IPS DF 4.7 (cell line): ENCODE measurements around the gene KCNA5.

Experiments used
- DNase-seq: peaks from one replicate; pipeline ENCODE4 v3.0.0-alpha.2; 2013; ENCODE audit warnings: low spot score; ENCODE audit errors: extremely low read depth

Gene KCNA5

DNA sequence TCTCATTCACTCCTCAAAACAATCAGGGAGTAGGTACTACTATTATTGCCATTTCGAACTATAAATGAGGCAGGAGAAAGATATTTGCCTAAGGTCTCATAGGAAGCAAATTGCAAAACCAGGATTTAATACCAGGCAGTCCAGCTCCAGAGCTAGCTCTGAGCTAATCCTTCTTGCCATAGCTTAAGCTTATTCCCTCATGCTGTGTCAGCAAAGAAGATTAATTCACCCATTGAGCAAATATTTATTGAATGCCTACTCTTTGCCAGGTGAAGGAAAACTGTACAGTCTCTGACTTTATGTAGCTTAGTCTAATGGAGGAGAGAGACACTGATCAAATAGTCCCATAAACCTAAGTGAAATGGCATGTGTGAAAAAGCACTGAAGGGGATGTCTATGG is 19.5 kb downstream of the KCNA5 start:
- no peak for DNase-seq

DNA sequence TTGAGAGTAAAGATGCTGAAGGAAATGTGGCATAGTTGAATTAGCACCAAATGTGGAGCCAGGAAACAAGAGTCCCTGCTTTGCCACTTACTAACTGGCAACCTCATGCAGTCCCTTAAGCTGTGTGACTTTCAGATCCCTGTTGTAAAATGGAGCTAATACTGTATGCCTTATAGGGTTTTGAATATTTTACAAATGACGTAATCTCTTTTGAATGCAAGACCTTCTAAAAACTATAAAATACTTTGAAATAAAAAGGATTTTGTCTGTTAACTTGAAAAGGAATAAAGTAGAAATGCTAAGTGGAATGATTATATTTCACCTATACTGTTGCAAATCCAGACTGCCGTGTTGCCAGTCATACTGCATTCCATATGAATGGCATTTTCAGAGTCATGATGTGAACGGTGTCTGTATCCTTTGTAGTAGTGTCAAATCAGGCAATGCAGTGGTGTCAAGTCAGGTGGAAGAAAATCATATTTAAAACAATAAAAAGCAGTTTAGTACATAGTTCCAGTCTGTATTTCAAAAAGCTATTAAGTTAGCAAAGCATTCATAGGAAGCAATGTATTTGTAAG is 21.3 kb downstream of the KCNA5 start:
- no peak for DNase-seq

GRCh38 chr12:5066251-5066650 is 22.6 kb downstream of the KCNA5 start:
- no peak for DNase-seq

DNA sequence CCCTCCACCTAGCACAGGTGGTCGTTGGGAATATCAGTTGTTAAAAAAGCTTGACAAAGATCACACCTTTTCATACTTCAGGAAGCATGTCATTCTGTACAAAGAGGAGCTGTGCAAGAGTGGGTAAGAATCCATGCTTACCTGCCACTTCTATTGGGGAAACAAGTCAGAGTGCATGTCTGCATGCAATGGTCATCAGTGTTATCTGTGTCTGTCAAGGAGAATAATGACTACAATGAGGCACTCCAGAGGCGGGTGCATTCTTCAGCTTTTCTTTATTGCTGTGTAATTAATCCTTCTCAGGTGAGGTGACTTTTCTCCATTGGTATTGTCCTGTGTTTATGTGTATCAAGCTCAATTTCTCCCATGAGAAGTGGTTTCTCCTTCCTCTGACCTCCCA is 24.4 kb downstream of the KCNA5 start:
- no peak for DNase-seq

DNA sequence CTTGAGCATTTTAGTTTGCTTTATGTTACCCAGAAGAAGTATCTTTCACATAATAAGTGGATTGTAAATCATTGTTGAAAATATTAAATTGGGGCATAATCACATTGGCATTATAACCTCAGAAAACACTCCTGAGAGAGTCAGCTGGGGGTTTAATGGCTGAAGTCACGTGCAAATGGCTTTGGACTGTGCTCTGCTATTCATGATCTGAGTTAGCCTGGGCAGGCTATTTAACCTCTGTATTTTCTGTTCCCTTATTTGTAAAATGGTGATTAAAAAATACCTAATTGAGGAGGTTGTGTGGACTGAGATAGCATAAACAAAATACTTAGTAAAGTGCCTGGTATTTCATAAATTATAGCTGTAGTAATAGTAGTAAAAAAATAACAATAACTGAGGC is 24.9 kb downstream of the KCNA5 start:
- DNase-seq = no peak

DNA sequence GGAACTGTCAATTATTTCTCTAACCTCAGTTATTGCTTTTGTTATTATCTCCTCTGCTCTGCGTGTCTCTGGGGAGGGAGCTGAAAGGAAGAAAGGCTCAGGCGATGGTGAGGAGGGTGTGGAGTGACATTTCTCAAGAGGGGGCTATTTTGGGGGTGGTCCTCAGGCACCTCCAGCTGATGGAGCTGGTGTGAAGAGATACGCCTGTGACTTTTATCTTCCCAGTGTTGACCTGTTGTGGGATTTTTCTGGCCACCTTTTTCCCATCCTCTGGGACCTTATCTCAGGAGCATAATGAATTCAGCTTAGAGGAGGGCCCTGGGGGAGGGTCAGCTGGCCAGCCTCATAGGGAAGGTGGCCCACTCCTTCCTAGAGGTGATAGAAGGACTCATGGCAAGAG is 26.4 kb downstream of the KCNA5 start:
- no peak for DNase-seq

DNA sequence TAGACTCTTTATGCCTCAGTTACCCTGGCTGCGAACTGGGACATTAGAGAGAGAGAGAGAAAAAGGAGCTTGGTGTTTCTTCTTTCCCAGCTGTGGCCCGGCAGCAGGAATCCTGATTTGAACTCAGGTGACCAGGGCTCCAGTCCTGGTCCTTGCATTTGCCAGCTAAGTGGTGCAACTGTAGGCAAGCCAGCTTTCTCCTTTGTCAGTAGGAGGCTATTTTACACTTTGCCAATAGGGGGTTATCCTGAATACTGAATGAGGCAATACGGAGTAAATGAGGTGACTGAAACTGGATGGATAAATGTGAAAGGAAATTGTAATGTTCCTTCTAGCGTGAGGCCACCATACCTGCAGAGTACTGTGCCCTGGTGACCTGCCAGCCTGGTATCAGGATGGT is 27.8 kb downstream of the KCNA5 start:
- no peak for DNase-seq

- DNase-seq = no peak
These were observed 28.6 kb downstream of the KCNA5 start for GRCh38 chr12:5072311-5072710.

DNA sequence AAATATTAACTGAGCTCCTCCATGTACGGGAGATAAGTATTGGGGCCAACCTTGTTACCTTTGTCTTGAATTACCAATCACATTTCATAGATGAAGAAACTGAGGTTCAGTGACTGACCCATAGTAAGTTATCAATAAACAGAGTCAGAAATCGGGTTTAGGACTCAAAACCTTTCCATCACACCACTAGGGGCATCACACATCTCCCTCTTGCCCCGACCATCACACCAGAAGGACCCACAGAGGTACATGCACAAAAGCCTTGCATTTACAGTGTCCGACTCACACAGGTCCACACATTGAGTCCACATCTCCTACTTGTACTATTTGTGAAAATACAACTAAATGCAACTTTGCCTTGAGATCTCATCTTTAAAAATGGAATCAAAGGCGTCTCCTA is 29.4 kb downstream of the KCNA5 start:
- DNase-seq = no peak

GRCh38 chr12:5073853-5074252 is 30.2 kb downstream of the KCNA5 start:
- DNase-seq = peak; percentile 41

- DNase-seq = no peak
These were observed 33.1 kb downstream of the KCNA5 start for GRCh38 chr12:5076761-5077160.

DNA sequence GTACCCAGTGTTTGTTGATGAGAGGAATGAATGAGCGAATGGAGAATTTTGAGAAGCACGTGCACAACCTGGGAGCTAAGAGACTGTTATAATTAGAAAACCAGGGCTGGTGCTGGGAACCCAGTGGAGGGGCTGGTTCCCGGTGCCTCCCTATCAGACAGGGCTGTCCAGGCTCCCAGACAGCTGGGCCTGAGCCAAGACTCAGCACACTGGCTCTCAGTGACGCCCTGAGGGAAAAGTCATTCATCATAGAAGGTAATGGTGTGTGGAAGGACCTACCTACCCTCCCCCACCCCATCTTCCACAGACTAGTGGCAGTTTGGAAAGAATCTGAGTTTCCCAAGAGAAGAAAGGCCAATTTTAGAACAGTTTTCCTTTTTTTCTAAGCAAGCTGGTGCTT is 34.7 kb downstream of the KCNA5 start:
- DNase-seq = no peak

DNA sequence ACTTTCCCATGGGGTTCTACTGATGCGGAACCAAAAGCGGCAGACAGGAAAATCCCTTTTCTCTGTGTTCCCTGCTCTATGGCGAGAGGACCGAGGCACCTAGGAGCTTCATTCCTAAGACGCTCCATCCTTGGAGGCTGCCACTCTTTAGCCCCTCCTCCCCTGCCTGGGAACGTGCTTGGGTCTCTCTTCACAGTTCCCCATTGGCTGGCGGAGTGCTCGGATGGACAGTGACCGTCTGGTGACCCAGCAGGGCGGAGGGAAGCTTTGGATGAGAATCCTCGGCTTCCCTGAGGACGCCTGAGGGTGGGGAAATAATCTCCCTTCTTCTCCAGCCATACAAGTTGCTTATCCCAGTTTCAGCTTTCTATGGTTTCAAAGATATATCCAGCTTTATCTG is 37.3 kb downstream of the KCNA5 start:
- DNase-seq = no peak

DNA sequence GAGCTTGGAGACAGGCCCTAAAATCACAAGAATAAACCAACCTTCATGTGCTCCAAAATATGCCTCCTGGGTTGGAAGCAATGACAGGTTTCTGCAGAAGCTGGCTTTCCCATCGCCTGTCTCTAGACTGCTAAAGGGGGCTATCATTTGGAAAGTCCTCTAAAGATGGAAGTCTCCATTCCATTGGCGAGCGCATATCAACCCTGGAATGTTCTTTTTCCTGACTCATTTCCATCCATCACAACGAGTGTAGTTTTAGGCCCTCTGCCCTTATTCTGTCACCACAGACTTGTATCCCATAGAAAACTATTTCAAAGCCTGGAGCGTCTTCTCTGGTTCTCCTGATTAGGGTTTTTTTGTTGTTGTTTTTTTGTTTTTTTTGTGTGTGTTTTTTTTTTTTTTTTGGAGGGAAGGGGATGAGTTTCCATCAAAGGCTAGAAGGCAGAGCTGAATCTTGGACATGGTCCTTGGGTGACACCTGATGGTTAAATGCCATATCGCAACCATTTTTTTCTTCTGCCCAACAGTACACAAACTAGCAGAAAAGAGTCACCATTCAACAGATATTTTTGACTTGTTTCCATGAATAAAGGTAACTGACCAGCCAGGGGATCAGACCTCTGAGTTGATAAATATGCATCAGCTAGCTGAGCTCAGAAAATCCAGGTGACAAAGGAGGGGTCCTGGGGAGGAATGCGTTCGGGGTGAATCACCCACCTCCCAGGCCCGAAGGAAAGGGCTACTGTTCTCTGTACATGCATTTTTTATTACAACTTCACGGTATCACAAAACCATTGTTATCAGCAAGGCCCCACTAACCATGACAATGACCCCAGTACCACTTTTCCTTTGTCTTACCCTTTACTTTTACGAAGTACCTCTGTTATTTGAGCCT is 40.5 kb downstream of the KCNA5 start:
- DNase-seq = no peak

GRCh38 chr12:5085896-5086295 is 42.2 kb downstream of the KCNA5 start:
- no peak for DNase-seq

DNA sequence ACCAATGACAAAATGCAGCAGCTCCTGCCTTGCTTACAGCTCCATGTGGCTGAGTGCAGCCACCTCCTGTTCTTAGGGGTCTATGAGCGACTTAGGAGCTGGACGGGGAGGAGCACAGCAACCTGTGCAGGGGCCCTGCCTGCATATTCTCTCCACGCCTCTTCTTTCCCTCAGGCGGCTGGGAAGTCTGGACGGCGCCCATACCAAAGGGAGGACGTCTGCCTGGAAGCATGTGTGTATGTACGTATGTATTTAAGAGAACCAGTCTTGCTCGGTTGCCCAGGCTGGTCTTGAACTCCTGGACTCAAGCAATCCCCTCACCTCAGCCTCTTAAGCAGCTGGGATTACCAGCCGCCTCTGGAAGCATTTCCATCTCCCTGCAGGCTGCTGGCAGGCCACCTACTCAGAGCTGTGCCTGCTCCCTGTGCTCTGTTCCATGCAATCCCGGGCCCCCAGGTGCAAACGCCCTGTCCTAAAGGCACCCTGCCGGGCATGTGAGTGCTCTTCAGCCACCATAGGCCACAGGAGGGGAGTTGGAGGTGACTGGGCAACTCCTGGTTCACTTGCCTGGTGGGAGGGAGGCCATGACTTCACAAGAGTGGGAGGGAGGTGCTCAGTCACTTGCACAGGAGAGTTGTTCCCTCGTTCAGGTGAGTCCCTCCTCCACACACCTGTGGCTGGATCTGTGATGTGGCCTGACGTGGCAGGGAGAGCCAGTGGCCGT is 44.3 kb downstream of the KCNA5 start:
- DNase-seq = no peak

- DNase-seq = no peak
These were observed 45.0 kb downstream of the KCNA5 start for GRCh38 chr12:5088586-5089264.

DNA sequence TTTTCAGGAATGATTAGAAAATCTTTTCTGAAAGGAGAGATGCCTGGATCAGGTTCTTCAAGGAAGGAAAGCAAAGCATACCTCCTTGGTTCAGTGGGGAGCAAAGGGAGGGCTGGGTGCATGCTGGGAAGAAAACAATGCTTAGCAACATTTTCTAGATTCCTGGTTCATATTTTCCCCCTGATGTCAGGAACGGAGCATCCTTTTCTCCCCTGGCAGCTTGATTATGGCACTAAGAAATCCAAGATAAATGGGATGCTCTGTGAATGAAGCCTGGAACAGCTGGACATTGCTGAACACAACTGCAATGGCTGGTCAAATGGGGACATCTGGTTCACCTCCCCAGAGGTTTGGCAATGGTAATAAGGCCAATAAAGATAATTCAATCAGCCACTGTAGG is 50.9 kb downstream of the KCNA5 start:
- no peak for DNase-seq

DNA sequence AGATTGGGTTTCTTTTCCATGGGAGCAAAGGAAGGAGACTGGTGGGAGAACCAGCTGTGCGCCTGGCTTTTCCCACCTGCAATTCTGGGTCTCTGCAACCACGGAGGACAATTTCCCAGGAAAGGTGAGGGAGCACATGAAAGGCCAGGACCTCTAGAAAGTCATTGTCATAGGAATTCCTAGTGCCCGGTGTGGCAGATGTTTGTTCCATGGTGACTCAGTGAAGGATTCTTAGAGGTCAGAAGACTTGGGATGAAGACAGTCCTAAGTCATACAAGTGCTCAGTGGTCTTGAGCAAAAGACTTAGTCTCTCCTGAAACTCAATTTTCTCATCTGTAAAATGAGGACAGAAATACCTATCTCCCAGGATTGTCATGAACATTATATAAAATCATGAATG is 51.3 kb downstream of the KCNA5 start:
- DNase-seq = no peak
